Measurements from ENCODE around the gene ULBP1.
A peak's percentile ranks its signal among the peaks of the same experiment; 100 is the strongest.
"Not testable (repeated sequence)": the region's sequence is repeated elsewhere in the genome, so short reads cannot be mapped to it uniquely, and the experiment has no call there.

Gene ULBP1

DNA sequence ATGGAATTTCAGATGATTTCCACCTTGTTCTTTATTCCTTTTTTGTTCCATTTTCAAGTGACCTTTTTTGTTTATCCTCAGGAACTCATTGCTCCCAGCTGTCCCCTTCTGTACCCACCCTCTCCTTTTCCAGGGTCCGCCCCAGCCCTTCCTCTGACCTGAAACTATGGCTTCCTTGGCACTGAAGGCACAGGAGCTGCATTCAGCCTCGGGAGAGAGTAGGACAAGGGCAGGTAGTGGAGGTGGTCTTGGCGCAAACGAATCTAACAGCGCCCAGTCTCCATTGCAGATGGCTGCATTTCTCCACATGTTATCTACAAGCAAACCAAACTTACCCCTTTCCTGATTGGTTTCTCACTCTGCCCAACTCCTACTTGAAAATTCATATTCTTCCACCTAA lies 30.7 kb upstream of the ULBP1 start:
- no peak for DNase-seq (ENCODE audit: low read depth in 1 of 2, low spot score in 1 of 2)

GRCh38 chr6:149933461-149933860 lies 30.3 kb upstream of the ULBP1 start:
- DNase-seq (ENCODE audit: low read depth in 1 of 2, low spot score in 1 of 2): no peak

- peak; percentile 42 to 71 for DNase-seq (ENCODE audit: low read depth in 1 of 2, low spot score in 1 of 2)
Measured at GRCh38 chr6:149934249-149935156, 29.2 kb upstream of the ULBP1 start.

- no peak for DNase-seq (ENCODE audit: low read depth in 1 of 2, low spot score in 1 of 2)
Measured at GRCh38 chr6:149935246-149935645, 28.5 kb upstream of the ULBP1 start.

DNA sequence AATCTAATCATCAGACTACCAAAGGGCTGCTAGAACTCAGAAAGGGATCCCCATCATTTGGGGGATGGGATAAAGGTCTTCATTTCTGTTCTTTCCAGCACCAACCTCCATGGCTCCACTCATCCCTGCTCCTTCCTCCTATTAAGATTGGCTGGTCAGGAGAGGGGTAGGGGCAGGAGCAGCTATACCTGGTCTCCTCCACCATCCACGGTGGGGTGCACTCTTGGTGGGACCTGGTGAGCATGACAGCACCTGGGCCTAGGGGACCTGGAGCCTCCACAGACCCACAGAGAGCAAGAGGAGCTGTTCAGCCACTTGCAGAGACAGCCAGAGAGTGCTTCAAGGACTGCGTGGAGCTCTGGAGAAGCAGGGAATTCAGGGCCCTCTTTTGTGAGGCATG lies 28.1 kb upstream of the ULBP1 start:
- no peak for DNase-seq (ENCODE audit: low read depth in 1 of 2, low spot score in 1 of 2)

DNA sequence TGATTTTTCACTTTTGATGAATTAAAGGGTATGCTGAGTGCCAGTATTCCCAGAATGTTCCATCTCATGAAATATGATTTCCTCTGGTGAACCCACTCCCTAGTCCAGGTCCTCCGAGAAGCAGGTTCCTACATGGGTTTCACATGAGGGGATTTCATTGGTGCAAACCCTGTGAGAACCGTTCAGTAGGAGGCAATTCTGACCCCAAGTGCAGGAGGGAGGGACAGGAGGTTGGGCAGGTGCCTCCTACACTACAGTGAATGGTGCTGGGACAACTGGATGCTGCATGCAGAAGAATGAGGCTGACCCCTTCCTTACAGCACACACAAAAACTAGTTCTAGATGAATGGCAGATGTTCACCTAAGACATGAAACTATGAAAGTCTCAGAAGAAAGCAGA lies 27.0 kb upstream of the ULBP1 start:
- no peak for DNase-seq (ENCODE audit: low read depth in 1 of 2, low spot score in 1 of 2)

DNA sequence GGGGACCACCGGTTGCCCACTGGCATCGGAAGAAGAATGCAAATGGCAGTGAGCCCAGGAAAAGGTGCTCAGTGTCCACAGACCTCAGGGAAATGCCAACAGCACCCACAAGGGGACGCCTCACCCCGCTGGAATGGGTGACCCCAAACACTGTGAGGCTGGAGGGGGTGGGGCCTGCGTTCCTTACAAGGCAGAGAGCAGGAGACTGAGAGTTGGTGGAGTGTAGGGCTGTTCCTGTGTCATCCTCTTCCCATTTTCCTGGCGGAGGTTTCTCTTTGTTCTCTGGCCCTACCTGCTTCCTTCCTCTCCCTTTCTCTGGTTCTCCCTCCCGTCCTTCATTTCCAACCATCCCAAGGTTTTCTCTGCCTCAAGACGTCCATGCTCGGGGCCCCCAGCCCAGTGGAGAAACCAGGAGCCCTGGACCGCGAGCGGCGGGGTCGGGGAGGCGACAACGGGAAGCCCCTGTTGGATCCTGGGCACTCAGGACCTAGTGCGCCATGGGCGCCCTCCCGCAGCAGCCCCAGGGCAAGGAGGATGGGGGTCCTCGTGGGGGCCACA lies 25.7 kb upstream of the ULBP1 start:
- DNase-seq (ENCODE audit: low read depth in 1 of 2, low spot score in 1 of 2): not testable (repeated sequence)

DNA sequence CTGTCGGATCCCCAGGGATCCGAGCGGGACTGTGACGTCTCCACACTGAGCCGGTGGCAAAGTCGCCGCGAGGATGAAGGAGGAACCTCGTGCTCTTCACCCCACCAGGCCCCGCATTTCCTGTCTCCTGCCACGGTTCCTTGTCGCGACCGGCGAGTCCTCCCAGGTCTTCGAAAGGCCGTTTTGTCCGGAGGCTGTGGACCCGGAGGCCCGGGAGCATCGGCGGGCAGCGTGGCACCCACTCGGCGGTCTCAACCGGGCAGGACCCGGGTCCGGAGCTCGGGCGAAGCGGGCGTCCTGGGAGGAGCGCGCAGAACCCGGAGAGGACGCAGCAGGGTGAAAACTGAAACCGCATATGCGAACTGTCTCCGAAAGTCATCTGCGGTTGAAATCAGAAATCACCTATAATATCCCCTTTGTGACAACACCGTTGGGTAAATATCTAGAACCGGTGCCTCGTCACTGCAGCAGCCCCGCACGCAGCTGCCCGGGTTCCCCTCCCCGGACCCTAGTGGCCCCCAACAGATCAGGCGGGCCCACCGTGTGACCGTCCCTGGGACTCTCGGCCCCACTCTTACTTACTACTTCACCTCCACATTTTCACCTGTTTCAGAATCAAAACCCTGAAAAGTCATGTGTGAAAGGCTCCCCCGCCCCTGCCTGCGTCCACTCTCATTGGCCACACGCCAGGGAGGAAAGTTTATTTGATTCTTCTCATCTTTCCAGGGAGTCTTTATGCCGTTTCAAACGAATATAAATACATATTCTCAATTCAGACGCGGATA lies 25.0 kb upstream of the ULBP1 start:
- DNase-seq (ENCODE audit: low read depth in 1 of 2, low spot score in 1 of 2): peak in 1 of 2 donors; percentile 38

DNA sequence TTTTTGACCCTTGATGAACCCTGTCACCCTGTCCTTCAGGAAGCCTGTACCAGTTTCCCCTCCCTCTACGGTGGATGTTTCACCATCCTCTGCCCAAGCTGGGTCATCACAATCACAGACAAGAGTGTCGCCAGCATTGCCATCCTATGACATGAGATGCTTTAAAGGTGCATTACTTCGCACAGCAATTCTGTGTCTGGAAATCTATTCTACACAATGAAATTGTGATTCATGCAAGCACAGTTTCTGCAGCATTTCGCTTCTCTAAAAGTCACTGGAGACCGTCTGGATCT lies 24.4 kb upstream of the ULBP1 start:
- DNase-seq (ENCODE audit: low read depth in 1 of 2, low spot score in 1 of 2): no peak

DNA sequence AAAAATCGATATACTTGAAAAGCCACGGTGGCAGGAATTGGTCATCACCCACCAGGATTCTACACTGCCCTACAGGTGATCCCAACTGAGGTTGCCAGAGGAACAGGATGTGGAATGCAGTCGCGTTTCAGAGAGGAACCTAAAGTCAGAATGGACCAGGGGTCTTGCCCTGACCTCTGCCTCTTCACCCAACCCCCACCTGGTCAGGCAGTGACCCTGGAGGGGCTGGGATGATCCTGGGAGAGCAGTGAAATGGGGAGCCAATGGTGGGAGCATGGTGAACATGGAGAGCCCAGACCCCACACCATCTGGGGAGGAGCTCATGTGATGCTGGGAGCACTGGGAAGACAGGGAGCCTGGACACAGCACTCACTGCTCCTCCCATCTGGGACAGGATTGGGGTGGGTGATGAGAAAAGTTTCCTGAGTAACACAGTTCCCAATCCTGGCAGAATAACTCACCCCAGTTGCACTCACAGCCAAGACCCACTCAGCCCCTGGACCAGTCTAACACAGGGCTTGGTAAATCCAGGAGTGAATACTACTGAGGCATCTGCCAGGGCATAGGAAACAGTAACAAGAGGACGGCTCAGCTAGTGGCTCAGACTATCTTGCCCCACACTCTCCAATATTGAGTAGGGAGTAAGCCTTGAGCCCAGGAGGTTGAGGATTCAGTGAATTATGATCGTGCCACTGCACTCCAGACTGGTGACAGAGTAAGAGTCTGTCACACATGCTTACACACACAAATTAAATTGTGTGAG lies 23.7 kb upstream of the ULBP1 start:
- DNase-seq (ENCODE audit: low read depth in 1 of 2, low spot score in 1 of 2): no peak

DNA sequence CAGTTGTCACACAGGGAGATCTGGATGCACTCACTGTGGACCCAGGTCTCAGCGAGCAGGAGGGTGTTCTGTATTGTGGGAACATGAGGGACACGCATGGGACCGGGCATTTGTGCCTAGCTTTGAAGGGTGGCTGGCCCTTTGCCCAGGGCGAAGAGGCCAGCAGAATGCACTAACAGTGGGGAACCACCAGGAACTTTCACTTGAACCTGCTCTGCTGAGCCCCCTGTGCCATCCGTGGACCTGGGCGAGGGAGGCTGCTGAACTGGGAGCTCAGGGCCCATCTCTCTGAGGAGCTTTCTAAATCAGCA lies 23.1 kb upstream of the ULBP1 start:
- no peak for DNase-seq (ENCODE audit: low read depth in 1 of 2, low spot score in 1 of 2)

- peak; percentile 55 to 84 for DNase-seq (ENCODE audit: low read depth in 1 of 2, low spot score in 1 of 2)
Measured at GRCh38 chr6:149941583-149942460, 21.9 kb upstream of the ULBP1 start, which contains the start of gene ULBP2. Gene ULBP2, plus strand, starts transcription at chr6:149942014. Its CDS starts 59 bp downstream, at chr6:149942073.

GRCh38 chr6:149942461-149942829 lies 21.3 kb upstream of the ULBP1 start:
- no peak for DNase-seq (ENCODE audit: low read depth in 1 of 2, low spot score in 1 of 2)

GRCh38 chr6:149943321-149943720 lies 20.4 kb upstream of the ULBP1 start:
- DNase-seq (ENCODE audit: low read depth in 1 of 2, low spot score in 1 of 2): not testable (repeated sequence)

- DNase-seq (ENCODE audit: low read depth in 1 of 2, low spot score in 1 of 2): not testable (repeated sequence)
Measured at GRCh38 chr6:149945276-149945675, 18.5 kb upstream of the ULBP1 start.

- not testable (repeated sequence) for DNase-seq (ENCODE audit: low read depth in 1 of 2, low spot score in 1 of 2)
Measured at GRCh38 chr6:149946631-149947030, 17.1 kb upstream of the ULBP1 start.

GRCh38 chr6:149947533-149947932 lies 16.2 kb upstream of the ULBP1 start:
- not testable (repeated sequence) for DNase-seq (ENCODE audit: low read depth in 1 of 2, low spot score in 1 of 2)

DNA sequence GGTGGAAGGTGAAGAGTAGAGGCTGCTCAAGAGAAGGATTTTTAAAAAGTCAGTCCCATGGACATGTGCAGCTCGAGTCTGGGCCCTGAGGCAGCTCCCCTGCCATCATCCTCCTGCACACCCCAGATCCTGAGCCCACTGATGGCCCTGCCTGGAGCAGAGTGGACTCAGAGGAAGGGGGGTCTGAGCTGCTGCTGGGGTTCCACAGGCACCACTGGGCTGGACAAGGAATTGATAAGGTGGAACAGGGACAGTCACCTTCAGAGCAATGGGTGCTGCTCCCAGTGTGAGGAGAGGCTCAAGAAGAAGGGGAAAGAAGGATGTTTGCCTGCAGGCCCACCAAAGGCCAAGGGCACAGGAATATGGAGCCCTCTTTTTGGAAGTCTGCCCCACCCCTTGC lies 15.7 kb upstream of the ULBP1 start:
- DNase-seq (ENCODE audit: low read depth in 1 of 2, low spot score in 1 of 2): no peak

- DNase-seq (ENCODE audit: low read depth in 1 of 2, low spot score in 1 of 2): no peak
Measured at GRCh38 chr6:149948616-149949015, 15.1 kb upstream of the ULBP1 start.

DNA sequence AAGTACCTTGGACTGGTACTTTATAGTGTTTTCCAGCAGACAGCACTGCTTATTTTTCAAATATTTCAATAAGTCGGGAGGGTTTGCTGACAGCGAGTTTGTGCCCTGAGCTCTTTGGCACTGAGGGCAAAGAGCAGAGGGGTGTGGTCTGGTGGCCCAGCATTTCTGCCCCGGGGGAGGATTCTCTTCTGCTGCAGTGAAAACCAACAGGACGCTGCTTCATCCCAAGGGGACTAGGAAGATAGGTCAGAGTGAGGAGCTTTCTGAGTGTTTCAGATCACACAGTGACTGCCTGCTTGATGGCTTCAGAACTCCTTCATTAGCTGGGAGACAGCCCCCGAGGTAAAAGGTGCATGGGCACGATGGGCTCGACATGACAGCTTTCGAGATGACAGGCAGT lies 13.3 kb upstream of the ULBP1 start:
- no peak for DNase-seq (ENCODE audit: low read depth in 1 of 2, low spot score in 1 of 2)

DNA sequence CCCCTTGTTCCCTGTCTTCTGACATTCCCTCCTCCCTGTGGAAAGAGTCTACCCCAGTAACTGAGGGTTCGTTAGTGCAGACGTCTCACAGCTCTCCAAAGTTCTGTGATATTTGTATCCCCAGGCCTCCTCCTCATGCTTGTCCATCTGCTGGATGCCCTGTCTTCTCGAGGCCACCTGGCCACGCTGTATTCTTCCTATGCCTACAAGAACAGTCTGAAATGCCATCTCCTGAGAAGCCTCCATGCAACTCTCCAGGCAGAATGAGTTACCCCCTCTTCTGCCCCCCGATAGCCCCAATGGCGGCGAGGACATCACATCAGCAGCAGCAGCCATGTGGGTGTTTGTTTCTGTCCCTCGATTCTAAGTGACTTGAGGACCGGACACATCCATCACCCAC lies 12.6 kb upstream of the ULBP1 start:
- no peak for DNase-seq (ENCODE audit: low read depth in 1 of 2, low spot score in 1 of 2)
